Neutrophil (primary cell): ENCODE data around the gene NRXN2.
"Not testable (repeated sequence)": the region's sequence is repeated elsewhere in the genome, so short reads cannot be mapped to it uniquely, and the experiment has no call there.

ENCODE experiments used
- H3K27ac ChIP-seq: fragments of 200-600 bp; sonication (generic); 2 replicates; pipeline ENCODE4 v1.5.1; 2016; ENCODE audit warnings: mild to moderate bottlenecking, moderate library complexity
- H3K27me3 ChIP-seq: fragments of 200-600 bp; sonication (generic); 2 replicates; pipeline ENCODE4 v1.6.0; 2016; ENCODE audit warnings: mild to moderate bottlenecking
- H3K36me3 ChIP-seq: fragments of 200-600 bp; sonication (generic); 2 replicates; pipeline ENCODE4 v1.5.1; 2017
- H3K4me1 ChIP-seq, 2 experiments: fragments of 200-600 bp in 1 of 2; sonication (generic) in 1 of 2; 1 replicate in 1 of 2; 2 replicates in 1 of 2; pipeline versions ENCODE4 v1.5.1 to v1.6.1; 2013 to 2016; ENCODE audit warnings: low read depth in 1 of 2, low read length in 1 of 2, mild to moderate bottlenecking in 1 of 2, moderate library complexity in 1 of 2; ENCODE audit not compliant: control insufficient read depth in 1 of 2, insufficient read depth in 1 of 2
- H3K4me3 ChIP-seq, 2 experiments: fragments of 200-600 bp in 1 of 2; sonication (generic) in 1 of 2; 1 replicate in 1 of 2; 2 replicates in 1 of 2; pipeline ENCODE4 v1.5.1; 2013 to 2016; ENCODE audit warnings: low read depth in 1 of 2, low read length in 1 of 2, mild to moderate bottlenecking in 1 of 2, moderate library complexity in 1 of 2
- H3K9me3 ChIP-seq: fragments of 200-600 bp; sonication (generic); 2 replicates; pipeline ENCODE4 v1.5.1; 2016
- CTCF ChIP-seq: fragments of 200-600 bp; sonication (generic); IDR thresholded peaks from 2 replicates; pipeline ENCODE4 v1.5.1; 2016; ENCODE audit warnings: antibody characterized with exemption

Gene NRXN2

GRCh38 chr11:64672875-64673274 is 50.1 kb downstream of the NRXN2 start:
- H3K36me3 ChIP-seq: no peaks in the 10 kb centered on the region
- H3K9me3 ChIP-seq: no peaks in the 10 kb centered on the region
- peaks cover 6 to 11% of the 10 kb centered on the region in 2 experiments for H3K4me1 ChIP-seq
- no peak for TF ChIP-seq CTCF
- H3K27ac ChIP-seq: no peak overlapping the region
- H3K4me3 ChIP-seq: no peak overlapping the region
- H3K27me3 ChIP-seq: peaks cover 4% of the 10 kb centered on the region

DNA sequence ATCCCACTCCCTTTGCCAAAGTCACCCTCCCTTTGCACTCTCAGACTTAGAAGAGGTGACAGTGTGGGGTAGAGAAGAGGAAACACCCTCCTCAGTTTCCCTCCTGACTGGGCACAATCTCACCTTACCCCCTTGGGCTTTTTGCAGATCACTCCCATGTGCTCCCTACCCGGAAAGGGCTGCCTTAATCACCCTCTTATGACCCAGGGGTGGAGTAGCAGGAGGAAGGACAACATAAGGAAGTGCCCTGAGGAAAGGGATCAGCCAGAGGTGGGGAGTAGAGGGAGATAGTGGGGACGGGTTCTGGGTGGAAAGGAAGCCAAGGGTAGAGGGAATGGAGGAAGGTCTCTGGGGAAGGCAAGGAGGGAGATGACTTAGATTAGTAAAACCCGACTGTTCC is 52.0 kb downstream of the NRXN2 start:
- H3K36me3 ChIP-seq: no peaks in the 10 kb centered on the region
- no peaks in the 10 kb centered on the region for H3K9me3 ChIP-seq
- no peaks in the 10 kb centered on the region for H3K27me3 ChIP-seq
- no peak overlapping the region for H3K27ac ChIP-seq
- no peak for TF ChIP-seq CTCF
- H3K4me3 ChIP-seq: no peak overlapping the region
- H3K4me1 ChIP-seq: peaks cover 4 to 9% of the 10 kb centered on the region in 2 experiments

GRCh38 chr11:64667154-64667745 is 55.7 kb downstream of the NRXN2 start:
- Histone ChIP-seq H3K27ac (no peak overlapping the region), H3K4me1 (peaks cover 0 to 7% of the 10 kb centered on the region in 2 experiments), H3K9me3 (no peaks in the 10 kb centered on the region), H3K27me3 (no peaks in the 10 kb centered on the region), H3K4me3 (no peak overlapping the region), H3K36me3 (no peaks in the 10 kb centered on the region)
- no peak for TF ChIP-seq CTCF

GRCh38 chr11:64665411-64665821 is 57.6 kb downstream of the NRXN2 start:
- Histone ChIP-seq H3K9me3 (no peaks in the 10 kb centered on the region), H3K27ac (no peak overlapping the region), H3K4me3 (no peak overlapping the region), H3K27me3 (no peaks in the 10 kb centered on the region), H3K36me3 (no peaks in the 10 kb centered on the region), H3K4me1 (peaks cover 0 to 7% of the 10 kb centered on the region in 2 experiments)
- no peak for TF ChIP-seq CTCF

- H3K4me1 ChIP-seq, H3K27me3 ChIP-seq, H3K4me3 ChIP-seq, H3K36me3 ChIP-seq, H3K27ac ChIP-seq, H3K9me3 ChIP-seq: not testable (repeated sequence)
Observed at GRCh38 chr11:64664236-64664870, 58.6 kb downstream of the NRXN2 start.

GRCh38 chr11:64663656-64664055 is 59.3 kb downstream of the NRXN2 start:
- Histone ChIP-seq H3K4me3 (no peak overlapping the region), H3K4me1 (no peaks in the 10 kb centered on the region), H3K9me3 (no peaks in the 10 kb centered on the region), H3K27ac (no peak overlapping the region), H3K36me3 (no peaks in the 10 kb centered on the region), H3K27me3 (no peaks in the 10 kb centered on the region)
- TF ChIP-seq CTCF: no peak
